B cell (primary cell): ENCODE measurements around the gene PHACTR1.

Source experiments
- EZH2 ChIP-seq: IDR thresholded peaks from 2 replicates; pipeline ENCODE4 v1.6.1; 2012; ENCODE audit warnings: borderline replicate concordance, low read depth, mild to moderate bottlenecking, moderate library complexity, low read length; ENCODE audit not compliant: insufficient read depth, poor library complexity, severe bottlenecking
- TF ChIP-seq, protein P1 (sequence below): fragments of 200-600 bp; IDR thresholded peaks from one replicate; pipeline ENCODE4 v1.8.0; 2022; ENCODE audit warnings: antibody characterized with exemption, mild to moderate bottlenecking

DNA sequence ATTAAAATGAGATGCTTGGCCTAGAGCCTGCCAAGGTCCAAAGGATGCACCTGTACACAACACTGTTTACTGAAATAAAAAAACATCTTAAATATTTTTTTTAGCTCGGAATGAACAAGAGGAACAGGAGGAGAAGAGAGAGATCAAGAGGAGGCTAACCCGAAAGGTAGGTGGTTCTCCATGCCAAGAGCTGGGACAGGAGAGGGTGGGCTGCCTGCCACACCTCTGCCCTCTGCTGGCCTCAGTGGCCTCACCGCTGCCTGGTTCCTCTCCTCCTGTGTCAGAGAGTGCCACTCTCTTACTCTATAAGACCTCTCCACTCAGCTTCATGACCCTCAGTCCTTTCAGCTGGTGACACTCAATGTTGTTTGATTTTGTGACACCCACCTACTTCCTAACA, 561.6 kb downstream of the PHACTR1 start:
- TF ChIP-seq, protein P1, sequence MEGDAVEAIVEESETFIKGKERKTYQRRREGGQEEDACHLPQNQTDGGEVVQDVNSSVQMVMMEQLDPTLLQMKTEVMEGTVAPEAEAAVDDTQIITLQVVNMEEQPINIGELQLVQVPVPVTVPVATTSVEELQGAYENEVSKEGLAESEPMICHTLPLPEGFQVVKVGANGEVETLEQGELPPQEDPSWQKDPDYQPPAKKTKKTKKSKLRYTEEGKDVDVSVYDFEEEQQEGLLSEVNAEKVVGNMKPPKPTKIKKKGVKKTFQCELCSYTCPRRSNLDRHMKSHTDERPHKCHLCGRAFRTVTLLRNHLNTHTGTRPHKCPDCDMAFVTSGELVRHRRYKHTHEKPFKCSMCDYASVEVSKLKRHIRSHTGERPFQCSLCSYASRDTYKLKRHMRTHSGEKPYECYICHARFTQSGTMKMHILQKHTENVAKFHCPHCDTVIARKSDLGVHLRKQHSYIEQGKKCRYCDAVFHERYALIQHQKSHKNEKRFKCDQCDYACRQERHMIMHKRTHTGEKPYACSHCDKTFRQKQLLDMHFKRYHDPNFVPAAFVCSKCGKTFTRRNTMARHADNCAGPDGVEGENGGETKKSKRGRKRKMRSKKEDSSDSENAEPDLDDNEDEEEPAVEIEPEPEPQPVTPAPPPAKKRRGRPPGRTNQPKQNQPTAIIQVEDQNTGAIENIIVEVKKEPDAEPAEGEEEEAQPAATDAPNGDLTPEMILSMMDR: peak; percentile 61
- no peak for TF ChIP-seq EZH2
